Stimulated activated CD8-positive, alpha-beta memory T cell treated with anti-CD3 and anti-CD28 coated beads, Interleukin-2, amount 100 ng/mL, for 48 hours (primary cell): Measurements from ENCODE around the gene MAPK6.
"Not testable (repeated sequence)": the region's sequence is repeated elsewhere in the genome, so short reads cannot be mapped to it uniquely, and the experiment has no call there.

Experiments
- DNase-seq, 2 donors: peaks; one replicate each; pipeline ENCODE4 v3.0.0-alpha.2; 2020; ENCODE audit warnings: low read depth in 2 of 2

The MAPK6 gene

GRCh38 chr15:52042051-52042851 lies 23.2 kb downstream of the MAPK6 start:
- no peak for DNase-seq

- not testable (repeated sequence) for DNase-seq
Measured at GRCh38 chr15:52045795-52046298, 26.8 kb downstream of the MAPK6 start.

- not testable (repeated sequence) for DNase-seq
Measured at GRCh38 chr15:52046552-52046951, 27.5 kb downstream of the MAPK6 start.

GRCh38 chr15:52050416-52050815 lies 31.4 kb downstream of the MAPK6 start:
- no peak for DNase-seq

DNA sequence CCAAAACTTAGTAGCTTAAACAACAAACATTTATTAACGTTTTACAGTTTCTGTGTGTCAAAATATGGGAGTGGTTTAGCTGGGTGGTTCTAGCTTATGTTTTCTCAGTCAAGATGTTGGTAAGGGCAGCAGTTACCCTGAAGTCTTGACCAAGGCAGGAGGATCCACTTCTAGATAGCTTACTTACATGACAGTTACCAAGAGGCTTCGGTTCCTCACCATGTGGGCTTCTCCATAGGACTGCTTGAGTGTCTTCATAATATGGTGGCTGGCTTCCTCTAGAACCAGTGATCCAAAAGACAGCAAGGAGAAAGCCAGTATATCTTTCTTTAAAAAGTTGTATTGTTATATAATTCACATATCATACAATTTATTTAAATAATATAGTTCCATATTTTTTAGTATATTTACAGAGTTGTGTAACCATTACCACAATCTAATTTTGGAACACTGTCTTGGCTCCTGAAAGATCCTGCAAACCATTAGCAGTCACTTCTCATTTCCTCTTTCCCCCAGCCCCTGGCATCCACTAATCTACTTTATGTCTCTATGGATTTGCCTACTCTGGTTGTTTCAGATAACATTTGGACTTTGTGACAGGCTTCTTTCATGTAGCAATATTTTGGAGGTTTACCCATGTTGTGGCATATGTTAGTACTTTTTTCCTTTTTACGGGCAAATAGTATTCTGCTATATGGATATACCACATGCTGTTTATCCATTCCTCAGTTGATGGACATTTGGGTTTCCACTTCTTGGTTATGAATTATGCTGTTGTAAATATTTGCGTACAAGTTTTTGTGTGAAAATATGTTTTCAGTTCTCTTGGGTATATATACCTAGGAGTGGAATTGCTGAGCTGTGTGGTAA lies 33.3 kb downstream of the MAPK6 start:
- no peak for DNase-seq

DNA sequence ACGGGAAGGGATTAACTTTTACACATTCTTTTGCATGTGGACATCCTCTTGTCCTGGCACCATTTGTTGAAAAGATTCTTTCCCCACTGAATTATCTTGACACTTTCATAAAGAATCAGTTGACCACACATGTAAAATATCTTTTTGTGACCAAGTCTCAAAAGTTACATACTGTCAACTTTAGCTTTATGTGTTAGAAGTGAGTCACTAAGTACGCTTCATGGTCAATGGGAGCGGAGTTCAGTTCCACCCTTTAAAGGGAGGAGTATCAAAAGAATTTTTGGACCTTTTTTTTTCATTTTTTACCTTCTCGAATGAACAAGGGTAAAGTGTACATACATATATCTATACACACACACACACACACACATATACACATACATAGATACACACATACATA lies 35.4 kb downstream of the MAPK6 start:
- no peak for DNase-seq

DNA sequence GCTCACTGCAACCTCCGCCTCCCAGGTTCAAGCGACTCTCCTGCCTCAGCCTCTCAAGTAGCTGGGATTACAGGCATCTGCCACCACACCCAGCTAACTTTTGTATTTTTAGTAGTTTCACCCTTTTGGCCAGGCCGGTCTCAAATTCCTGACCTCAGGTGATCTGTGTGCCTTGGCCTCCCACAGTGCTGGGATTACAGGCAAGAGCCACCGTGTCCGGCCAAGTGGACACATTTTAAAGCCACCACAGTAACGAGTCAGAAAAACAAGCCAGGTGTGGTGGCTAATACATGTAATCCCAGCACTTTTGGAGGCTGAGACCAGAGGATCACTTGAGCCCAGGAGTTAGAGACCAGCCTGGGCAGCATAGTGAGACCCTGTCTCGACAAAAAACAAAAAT lies 35.8 kb downstream of the MAPK6 start:
- DNase-seq: not testable (repeated sequence)

- DNase-seq: no peak
Measured at GRCh38 chr15:52056001-52056400, 37.0 kb downstream of the MAPK6 start.

DNA sequence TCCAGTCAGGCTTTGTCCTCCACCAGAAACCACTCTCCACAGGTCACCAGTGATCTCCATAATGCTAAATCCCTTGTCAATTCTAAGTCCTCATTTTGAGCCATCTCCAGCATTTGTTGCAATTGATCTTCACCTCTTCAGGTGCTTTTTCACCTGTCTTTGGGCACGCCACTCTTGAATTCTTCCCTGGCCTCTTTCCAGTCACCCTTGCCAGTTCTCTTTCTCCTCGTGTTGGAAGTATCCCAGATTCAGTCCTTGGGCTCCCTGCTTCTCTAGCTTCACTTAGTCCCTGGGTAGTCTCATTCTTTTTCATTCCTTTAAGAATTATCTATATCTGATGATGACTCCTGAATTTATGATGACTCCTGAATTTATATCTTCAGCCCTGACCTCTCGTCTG lies 37.5 kb downstream of the MAPK6 start:
- no peak for DNase-seq

GRCh38 chr15:52057996-52058395 lies 39.0 kb downstream of the MAPK6 start:
- no peak for DNase-seq

DNA sequence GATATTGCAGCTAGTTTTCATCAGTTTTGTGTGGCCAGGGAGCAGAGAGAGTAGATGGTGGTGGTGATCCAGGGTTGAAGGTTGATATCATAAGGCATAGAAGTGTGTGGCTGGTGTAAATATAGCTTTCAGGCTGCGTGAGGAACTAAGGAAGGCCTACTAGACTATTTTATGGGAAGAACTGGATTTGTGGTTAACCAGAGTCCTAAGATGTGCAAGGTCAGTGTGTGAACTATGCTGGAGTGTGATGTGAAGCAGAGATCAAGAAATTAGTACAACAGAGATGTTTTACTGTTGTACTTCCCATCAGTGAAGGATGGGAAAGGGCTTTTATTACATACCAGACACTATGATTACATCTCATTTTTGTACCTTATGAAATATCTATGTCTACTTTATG lies 41.5 kb downstream of the MAPK6 start:
- no peak for DNase-seq

- DNase-seq: no peak
Measured at GRCh38 chr15:52066842-52067544, 48.0 kb downstream of the MAPK6 start.

DNA sequence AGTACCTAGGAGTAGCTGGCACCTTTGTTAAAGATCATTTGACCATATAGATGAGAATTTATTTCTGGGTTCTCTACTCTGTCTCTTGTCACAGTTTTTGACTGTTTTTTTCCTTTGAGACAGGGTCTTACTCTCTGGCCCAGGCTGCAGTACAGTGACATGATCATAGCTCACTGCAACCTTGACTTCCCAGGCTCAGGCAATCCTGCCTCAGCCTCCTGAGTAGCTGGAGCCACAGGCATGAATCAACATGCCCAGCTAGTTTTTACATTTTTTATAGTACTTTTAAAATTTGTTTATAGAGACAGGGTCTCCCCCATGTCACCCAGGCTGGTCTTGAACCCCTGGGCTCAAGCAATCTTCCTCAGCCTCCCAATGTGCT lies 48.5 kb downstream of the MAPK6 start:
- no peak for DNase-seq

- DNase-seq: no peak
Measured at GRCh38 chr15:52068004-52068615, 49.1 kb downstream of the MAPK6 start.

DNA sequence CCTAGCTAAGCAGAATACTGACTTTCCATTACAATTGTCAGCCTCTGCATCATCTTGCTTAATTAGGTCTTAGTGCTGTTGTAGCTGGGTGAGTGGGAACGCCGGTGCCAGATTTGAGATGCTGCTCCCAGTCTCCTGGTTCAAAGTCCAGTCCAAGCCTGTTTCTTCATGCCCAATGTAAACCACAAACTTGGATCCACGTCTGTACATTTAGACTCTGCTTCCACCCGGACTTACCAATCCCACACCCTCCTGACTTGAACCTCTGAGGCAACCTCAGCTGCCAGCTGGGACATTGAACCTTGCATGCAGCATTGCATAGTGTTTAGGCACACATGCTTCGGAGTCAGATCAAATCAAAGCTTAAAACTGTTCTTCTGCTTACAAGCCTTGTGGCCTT lies 50.5 kb downstream of the MAPK6 start:
- DNase-seq: no peak

GRCh38 chr15:52071570-52071969 lies 52.6 kb downstream of the MAPK6 start:
- no peak for DNase-seq

- DNase-seq: peak in 1 of 2 donors; percentile 8
Measured at GRCh38 chr15:52076889-52077781, 58.1 kb downstream of the MAPK6 start.

DNA sequence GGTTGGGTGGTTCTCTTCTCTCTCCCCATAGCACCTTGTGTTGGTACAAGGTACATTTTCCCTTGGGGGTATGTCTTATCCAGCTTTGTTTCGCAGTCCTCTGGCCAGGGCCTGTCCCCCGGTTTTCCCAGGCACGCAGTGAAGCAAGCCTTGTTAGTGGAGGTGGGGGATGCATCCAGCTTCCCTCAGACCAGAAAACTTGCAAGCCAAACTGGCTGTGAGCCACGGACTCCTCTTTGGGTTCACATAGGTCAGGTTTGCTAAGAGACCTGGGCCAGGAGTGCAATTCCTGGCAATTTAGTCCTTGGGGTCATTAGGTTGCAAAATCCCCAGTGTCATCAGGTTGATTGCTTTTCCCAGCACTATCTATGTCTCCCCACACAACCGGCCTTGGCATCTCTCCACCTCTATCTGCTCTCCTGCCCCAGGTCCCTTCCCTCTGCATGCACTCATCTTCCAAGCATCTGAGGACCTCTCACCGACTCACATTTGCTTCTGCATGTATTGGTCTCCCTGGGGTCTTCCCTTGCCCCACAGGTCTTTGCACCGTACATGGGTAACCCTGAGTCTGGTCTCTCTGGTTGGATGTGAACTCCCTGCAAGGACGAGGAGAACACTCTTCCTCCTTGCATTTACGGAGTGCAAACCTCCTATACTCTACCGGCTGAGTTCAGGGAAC lies 59.3 kb downstream of the MAPK6 start:
- DNase-seq: no peak

- peak; percentile 78 for DNase-seq
Measured at GRCh38 chr15:52078876-52079700, 60.1 kb downstream of the MAPK6 start.
